ENCODE measurements around the gene PIM3. TPM values are rescaled to one million over a fixed set of nuclear protein-coding genes. Genes with fewer than 3 reads are reported as not detected.
A peak's percentile ranks its signal among the peaks of the same experiment; 100 is the strongest.

The PIM3 gene
- polyA plus RNA-seq, result 10 to 100 TPM; 14.5 to 20.6 (median 15.8) TPM

GRCh38 chr22:49960159-49961004, at the start of gene PIM3:
PIM3 (plus strand) TSS chr22:49960772; CDS start chr22:49960948, 176 bp downstream.
- peak within 1 kb of the TSS; percentile 79 to 85 (median 82) for H3K4me3 Mint-ChIP-seq
- H3K4me1 Mint-ChIP-seq, result peaks cover 7 to 13% of the 10 kb centered on the region in 2 donors
- H3K27me3 Mint-ChIP-seq (ENCODE audit: low read depth in 3 of 3), result peaks cover 16 to 27% (median 17%) of the 10 kb centered on the region in 3 donors
- DNase-seq, result peak; percentile 94 to 96 (median 95)
- H3K27ac Mint-ChIP-seq, result peak within 1 kb of the TSS; percentile 29 to 90 (median 82)
- peaks cover 0 to 1% (median 0%) of the 10 kb centered on the region in 6 donors for H3K9me3 Mint-ChIP-seq
- H3K36me3 Mint-ChIP-seq, result peaks cover 0 to 6% (median 0%) of the 10 kb centered on the region in 3 donors

GRCh38 chr22:49911881-49912625, 48.5 kb upstream of the PIM3 start:
- H3K4me1 Mint-ChIP-seq, result peaks cover 12% of the 10 kb centered on the region in 2 donors
- H3K27ac Mint-ChIP-seq, result no peak overlapping the region
- H3K27me3 Mint-ChIP-seq (ENCODE audit: low read depth in 3 of 3), result peaks cover 2 to 5% (median 2%) of the 10 kb centered on the region in 3 donors
- no peak for DNase-seq
- H3K4me3 Mint-ChIP-seq, result no peak overlapping the region
- H3K36me3 Mint-ChIP-seq, result peaks cover 0 to 8% (median 5%) of the 10 kb centered on the region in 3 donors
- no peaks in the 10 kb centered on the region for H3K9me3 Mint-ChIP-seq

GRCh38 chr22:49913026-49913425, 47.5 kb upstream of the PIM3 start:
- no peak overlapping the region for H3K27ac Mint-ChIP-seq
- DNase-seq, result no peak
- peaks cover 17 to 18% of the 10 kb centered on the region in 2 donors for H3K4me1 Mint-ChIP-seq
- H3K4me3 Mint-ChIP-seq, result no peak overlapping the region
- no peaks in the 10 kb centered on the region for H3K9me3 Mint-ChIP-seq
- H3K36me3 Mint-ChIP-seq, result no peaks in the 10 kb centered on the region
- peaks cover 2 to 5% (median 3%) of the 10 kb centered on the region in 3 donors for H3K27me3 Mint-ChIP-seq (ENCODE audit: low read depth in 3 of 3)

- Mint-ChIP-seq H3K4me1 (peaks cover 17 to 18% of the 10 kb centered on the region in 2 donors), H3K27ac (no peak overlapping the region), H3K4me3 (no peak overlapping the region)
These were observed 47.1 kb upstream of the PIM3 start for GRCh38 chr22:49913446-49913845.

GRCh38 chr22:49914256-49914655, 46.3 kb upstream of the PIM3 start:
- H3K4me1 Mint-ChIP-seq, result peaks cover 17 to 18% of the 10 kb centered on the region in 2 donors
- H3K36me3 Mint-ChIP-seq, result no peaks in the 10 kb centered on the region
- no peak overlapping the region for H3K4me3 Mint-ChIP-seq
- H3K27me3 Mint-ChIP-seq (ENCODE audit: low read depth in 3 of 3), result peaks cover 2 to 3% (median 2%) of the 10 kb centered on the region in 3 donors
- no peaks in the 10 kb centered on the region for H3K9me3 Mint-ChIP-seq
- no peak for DNase-seq
- H3K27ac Mint-ChIP-seq, result no peak overlapping the region

More at GRCh38 chr22:49913446-49913845, 47.1 kb upstream of the PIM3 start:
- no peaks in the 10 kb centered on the region for H3K36me3 Mint-ChIP-seq
- DNase-seq, result no peak
- H3K27me3 Mint-ChIP-seq (ENCODE audit: low read depth in 3 of 3), result peaks cover 2 to 5% (median 3%) of the 10 kb centered on the region in 3 donors
- H3K9me3 Mint-ChIP-seq, result no peaks in the 10 kb centered on the region

- peak overlapping the region in 1 of 5 donors; percentile 33 for H3K4me3 Mint-ChIP-seq
- no peaks in the 10 kb centered on the region for H3K9me3 Mint-ChIP-seq
- H3K27ac Mint-ChIP-seq, result no peak overlapping the region
- peaks cover 24 to 28% of the 10 kb centered on the region in 2 donors for H3K4me1 Mint-ChIP-seq
- H3K36me3 Mint-ChIP-seq, result no peaks in the 10 kb centered on the region
- DNase-seq, result no peak
- peaks cover 0 to 4% (median 3%) of the 10 kb centered on the region in 3 donors for H3K27me3 Mint-ChIP-seq (ENCODE audit: low read depth in 3 of 3)
These were observed 45.0 kb upstream of the PIM3 start for GRCh38 chr22:49915610-49916009.

- peak overlapping the region; percentile 85 to 95 (median 91) for H3K4me3 Mint-ChIP-seq
- no peaks in the 10 kb centered on the region for H3K36me3 Mint-ChIP-seq
- H3K9me3 Mint-ChIP-seq, result no peaks in the 10 kb centered on the region
- peak overlapping the region in 5 of 6 donors; percentile 17 to 95 (median 76) for H3K27ac Mint-ChIP-seq
- H3K27me3 Mint-ChIP-seq (ENCODE audit: low read depth in 3 of 3), result peaks cover 0 to 4% (median 3%) of the 10 kb centered on the region in 3 donors
- peaks cover 25 to 28% of the 10 kb centered on the region in 2 donors for H3K4me1 Mint-ChIP-seq
- no peak for DNase-seq
These were observed 43.7 kb upstream of the PIM3 start for GRCh38 chr22:49916831-49917230.

GRCh38 chr22:49917974-49918910, 42.3 kb upstream of the PIM3 start, which contains the start of the genes ALG12 and CRELD2:
ALG12 (minus strand) TSS chr22:49918438; CDS start chr22:49913765, 4,673 bp downstream.
CRELD2 (plus strand) TSS chr22:49918634; CDS start chr22:49918770, 136 bp downstream.
- Mint-ChIP-seq H3K27ac (peak within 1 kb of the TSS; percentile 76 to 95 (median 86)), H3K4me3 (peak within 1 kb of the TSS; percentile 85 to 95 (median 91)), H3K27me3 (ENCODE audit: low read depth in 3 of 3) (peaks cover 0 to 4% (median 3%) of the 10 kb centered on the region in 3 donors), H3K9me3 (no peaks in the 10 kb centered on the region), H3K4me1 (peaks cover 25 to 28% of the 10 kb centered on the region in 2 donors), H3K36me3 (peaks cover 0 to 5% (median under 1%) of the 10 kb centered on the region in 3 donors)
- DNase-seq, result peak; percentile 96 to 97 (median 96)

GRCh38 chr22:49918911-49919881, 41.4 kb upstream of the PIM3 start:
- Mint-ChIP-seq H3K36me3 (peaks cover 0 to 11% (median 4%) of the 10 kb centered on the region in 3 donors), H3K27ac (peak overlapping the region in 2 of 6 donors; percentile 46 to 86), H3K4me1 (peaks cover 25 to 28% of the 10 kb centered on the region in 2 donors), H3K4me3 (peak overlapping the region; percentile 72 to 82 (median 78)), H3K27me3 (ENCODE audit: low read depth in 3 of 3) (peaks cover 0 to 4% (median 2%) of the 10 kb centered on the region in 3 donors), H3K9me3 (no peaks in the 10 kb centered on the region)
- no peak for DNase-seq

- Mint-ChIP-seq H3K27ac (no peak overlapping the region), H3K4me3 (peak overlapping the region in 3 of 5 donors; percentile 48 to 58 (median 49))
These were observed 39.7 kb upstream of the PIM3 start for GRCh38 chr22:49920859-49921258.

GRCh38 chr22:49921508-49922278, 38.9 kb upstream of the PIM3 start:
- Mint-ChIP-seq H3K27ac (no peak overlapping the region), H3K4me3 (no peak overlapping the region), H3K36me3 (peaks cover 3 to 16% (median 11%) of the 10 kb centered on the region in 3 donors), H3K27me3 (ENCODE audit: low read depth in 3 of 3) (peaks cover 7 to 8% (median 7%) of the 10 kb centered on the region in 3 donors), H3K9me3 (no peaks in the 10 kb centered on the region), H3K4me1 (peaks cover 32 to 36% of the 10 kb centered on the region in 2 donors)
- no peak for DNase-seq

More at GRCh38 chr22:49920859-49921258, 39.7 kb upstream of the PIM3 start:
- no peak for DNase-seq
- H3K36me3 Mint-ChIP-seq, result peaks cover 3 to 12% (median 11%) of the 10 kb centered on the region in 3 donors
- H3K9me3 Mint-ChIP-seq, result no peaks in the 10 kb centered on the region
- peaks cover 32% of the 10 kb centered on the region in 2 donors for H3K4me1 Mint-ChIP-seq
- H3K27me3 Mint-ChIP-seq (ENCODE audit: low read depth in 3 of 3), result peaks cover 4 to 10% (median 7%) of the 10 kb centered on the region in 3 donors
